Liver (tissue), 9 donors: Measurements from ENCODE around the gene FAM186B. TPM values are rescaled to one million over a fixed set of nuclear protein-coding genes. Genes with fewer than 3 reads are reported as not detected.

Source experiments
- DNase-seq: peaks from one replicate; pipeline ENCODE4 v3.0.0-alpha.2; 2017; ENCODE audit warnings: low spot score
- H3K27ac ChIP-seq, 2 donors: one replicate each; pipeline ENCODE4 v1.7.0; 2013; ENCODE audit warnings: inconsistent platforms in 2 of 2, low read length in 2 of 2, control low read depth in 1 of 2, low read depth in 1 of 2, mild to moderate bottlenecking in 1 of 2
- H3K27me3 ChIP-seq, 4 donors: one replicate each; pipeline versions ENCODE4 v1.6.1 to v1.7.0; 2013; ENCODE audit warnings: low read length in 3 of 4, inconsistent platforms in 1 of 4, mild to moderate bottlenecking in 1 of 4, moderate library complexity in 1 of 4; ENCODE audit not compliant: control insufficient read depth in 4 of 4, insufficient read depth in 4 of 4
- H3K36me3 ChIP-seq, 4 donors: one replicate each; pipeline versions ENCODE4 v1.6.1 to v1.7.0; 2013; ENCODE audit warnings: low read length in 3 of 4, mild to moderate bottlenecking in 3 of 4, low read depth in 1 of 4, moderate library complexity in 1 of 4; ENCODE audit not compliant: control insufficient read depth in 4 of 4, insufficient read depth in 3 of 4
- H3K4me1 ChIP-seq, 4 donors: one replicate each; pipeline versions ENCODE4 v1.6.1 to v1.7.0; 2013; ENCODE audit warnings: low read length in 3 of 4, mild to moderate bottlenecking in 3 of 4, moderate library complexity in 1 of 4; ENCODE audit not compliant: control insufficient read depth in 4 of 4, insufficient read depth in 4 of 4
- H3K4me3 ChIP-seq, 3 donors: one replicate each; pipeline versions ENCODE4 v1.6.1 to v1.7.0; 2013; ENCODE audit warnings: low read length in 3 of 3, control low read depth in 1 of 3, low read depth in 1 of 3, mild to moderate bottlenecking in 1 of 3
- H3K9ac ChIP-seq, 2 donors: one replicate each; pipeline ENCODE4 v1.7.0; 2013; ENCODE audit warnings: low read length in 2 of 2, mild to moderate bottlenecking in 2 of 2, moderate library complexity in 2 of 2, control low read depth in 1 of 2, low read depth in 1 of 2
- H3K9me3 ChIP-seq, 4 donors: one replicate each; pipeline versions ENCODE4 v1.6.1 to v1.7.0; 2013; ENCODE audit warnings: low read length in 3 of 4; ENCODE audit not compliant: control insufficient read depth in 4 of 4
- EGR1 ChIP-seq, 2 donors: IDR thresholded peaks; 2 replicates each; pipeline ENCODE4 v1.6.1; 2016 to 2018; ENCODE audit warnings: antibody characterized with exemption in 2 of 2, low read depth in 2 of 2
- FOXA1 ChIP-seq: IDR thresholded peaks from 2 replicates; pipeline ENCODE4 v1.6.1; 2016; ENCODE audit warnings: antibody characterized with exemption
- GABPA ChIP-seq, 2 donors: IDR thresholded peaks in 1 of 2; conservative IDR thresholded peaks in 1 of 2; 2 replicates each; pipeline ENCODE4 v1.6.1; 2016; ENCODE audit warnings: antibody characterized with exemption in 2 of 2, mild to moderate bottlenecking in 1 of 2, moderate library complexity in 1 of 2
- HNF4A ChIP-seq, 2 donors: conservative IDR thresholded peaks; 2 replicates each; pipeline ENCODE4 v1.6.1; 2016; ENCODE audit warnings: antibody characterized with exemption in 2 of 2, mild to moderate bottlenecking in 2 of 2
- NR2F2 ChIP-seq: IDR thresholded peaks from 2 replicates; pipeline ENCODE4 v1.6.1; 2016; ENCODE audit warnings: antibody characterized with exemption
- RAD21 ChIP-seq, 2 donors: IDR thresholded peaks; 2 replicates each; pipeline ENCODE4 v1.6.1; 2016; ENCODE audit warnings: antibody characterized with exemption in 2 of 2, mild to moderate bottlenecking in 2 of 2
- RXRA ChIP-seq, 2 donors: IDR thresholded peaks; 2 replicates each; pipeline ENCODE4 v1.6.1; 2017 to 2018; ENCODE audit warnings: antibody characterized with exemption in 2 of 2, mild to moderate bottlenecking in 1 of 2
- SP1 ChIP-seq: IDR thresholded peaks from 2 replicates; pipeline ENCODE4 v1.6.1; 2018; ENCODE audit warnings: antibody characterized with exemption, mild to moderate bottlenecking
- TAF1 ChIP-seq: conservative IDR thresholded peaks from 2 replicates; pipeline ENCODE4 v1.6.1; 2016; ENCODE audit warnings: antibody characterized with exemption, mild to moderate bottlenecking
- YY1 ChIP-seq: IDR thresholded peaks from 2 replicates; pipeline ENCODE4 v1.6.1; 2016; ENCODE audit warnings: antibody characterized with exemption, mild to moderate bottlenecking
- WGBS: extraction: QIAGEN DNeasy Blood & Tissue Kit; methylation state at CpG from one replicate; pipeline ENCODE4 v1.1.7; 2013; 5-methylcytosine and 5-hydroxymethylcytosine counted together
- polyA plus RNA-seq, 2 donors: library from polyadenylated mRNA; stranded (reverse) in 1 of 2; unstranded in 1 of 2; fragments of 200-250 nt in 1 of 2; fragments of >200 nt in 1 of 2; fragmentation: Nextera tagmentation in 1 of 2; extraction: Ambion mirVana in 1 of 2; gene quantifications; one replicate each; pipeline versions ENCODE4 v1.2.1 to v1.2.3, GENCODE V29; 2013 to 2015
- total RNA-seq, 2 donors: library from RNA; depleted of rRNA; stranded (reverse); fragments of >200 nt; gene quantifications; one replicate each; pipeline ENCODE4 v1.2.3, GENCODE V29; 2014
- TF ChIP-seq, protein P1 (sequence below): IDR thresholded peaks from 2 replicates; pipeline ENCODE4 v1.6.1; 2016; ENCODE audit warnings: antibody characterized with exemption
- TF ChIP-seq, protein P2 (sequence below): IDR thresholded peaks from 2 replicates; pipeline ENCODE4 v1.6.1; 2016; ENCODE audit warnings: antibody characterized with exemption
- TF ChIP-seq, protein P3 (sequence below): fragments of 150-350 bp; IDR thresholded peaks from 2 replicates; pipeline ENCODE4 v1.5.1; 2017; ENCODE audit warnings: improper control_type of control experiment, low read depth, low read length; ENCODE audit not compliant: missing input control
- TF ChIP-seq, protein P4 (sequence below): IDR thresholded peaks from 2 replicates; pipeline ENCODE4 v1.6.1; 2016; ENCODE audit warnings: antibody characterized with exemption
- donor health status: healthy.
- donor health status: healthy.
- donor health status: healthy.
- donor health status: healthy.
- donor health status: healthy.

The FAM186B gene
- total and polyA plus RNA-seq, 4 donors, result 0.19 to 0.84 (median 0.42) TPM

DNA sequence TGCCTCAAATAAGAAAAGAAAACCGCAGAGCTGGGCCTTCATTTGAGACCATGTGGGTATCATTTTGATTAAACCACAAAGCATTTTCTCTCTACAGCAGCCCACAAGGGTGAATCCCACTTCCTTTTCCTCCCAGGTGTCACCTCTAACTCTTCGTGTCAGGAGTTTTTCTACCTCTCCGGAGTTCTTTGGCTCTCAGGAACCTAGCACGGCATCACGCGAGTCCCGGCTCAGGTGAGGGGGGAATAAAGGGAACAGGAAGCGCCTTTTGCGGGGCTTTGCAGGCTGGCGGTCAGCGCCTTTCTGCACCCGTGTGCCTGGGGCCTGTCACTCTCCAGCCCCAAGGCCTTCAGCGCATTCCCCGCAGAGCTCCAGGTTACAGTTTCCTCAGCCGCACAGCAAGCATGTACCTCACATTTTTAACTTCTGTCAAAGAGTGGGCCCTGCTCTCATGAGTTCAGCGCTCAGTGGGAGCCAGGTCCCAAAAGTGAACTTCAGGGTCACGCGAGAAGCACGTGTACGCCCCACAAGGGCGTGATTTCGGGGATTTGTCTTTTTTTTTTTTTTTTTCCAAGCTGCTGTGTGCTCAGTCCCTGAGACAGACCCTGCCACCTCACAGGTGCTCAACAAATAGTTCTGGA is 17.2 kb upstream of the FAM186B start:
- Histone ChIP-seq H3K36me3 (no peaks in the 10 kb centered on the region), H3K27ac (peak overlapping the region; percentile 84 to 85), H3K9me3 (no peaks in the 10 kb centered on the region), H3K9ac (peak overlapping the region; percentile 79 to 86), H3K4me3 (peak overlapping the region; percentile 55 to 82 (median 60)), H3K4me1 (peaks cover 0 to 13% (median 8%) of the 10 kb centered on the region in 4 donors), H3K27me3 (no peaks in the 10 kb centered on the region)
- under 1% methylated on average over 22 of the region's 22 CpGs for WGBS
- TF ChIP-seq NR2F2, result no peak
- TF ChIP-seq HNF4A (conservative IDR thresholded peaks at IDR 0.05), result peak in 1 of 2 donors; percentile 23
- peak; percentile 26 to 33 for TF ChIP-seq RXRA (IDR thresholded peaks at IDR 0.05)
- TF ChIP-seq, protein P1, sequence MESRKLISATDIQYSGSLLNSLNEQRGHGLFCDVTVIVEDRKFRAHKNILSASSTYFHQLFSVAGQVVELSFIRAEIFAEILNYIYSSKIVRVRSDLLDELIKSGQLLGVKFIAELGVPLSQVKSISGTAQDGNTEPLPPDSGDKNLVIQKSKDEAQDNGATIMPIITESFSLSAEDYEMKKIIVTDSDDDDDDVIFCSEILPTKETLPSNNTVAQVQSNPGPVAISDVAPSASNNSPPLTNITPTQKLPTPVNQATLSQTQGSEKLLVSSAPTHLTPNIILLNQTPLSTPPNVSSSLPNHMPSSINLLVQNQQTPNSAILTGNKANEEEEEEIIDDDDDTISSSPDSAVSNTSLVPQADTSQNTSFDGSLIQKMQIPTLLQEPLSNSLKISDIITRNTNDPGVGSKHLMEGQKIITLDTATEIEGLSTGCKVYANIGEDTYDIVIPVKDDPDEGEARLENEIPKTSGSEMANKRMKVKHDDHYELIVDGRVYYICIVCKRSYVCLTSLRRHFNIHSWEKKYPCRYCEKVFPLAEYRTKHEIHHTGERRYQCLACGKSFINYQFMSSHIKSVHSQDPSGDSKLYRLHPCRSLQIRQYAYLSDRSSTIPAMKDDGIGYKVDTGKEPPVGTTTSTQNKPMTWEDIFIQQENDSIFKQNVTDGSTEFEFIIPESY, result peak; percentile 75
- TF ChIP-seq YY1, result peak; percentile 56
- TF ChIP-seq, protein P2, sequence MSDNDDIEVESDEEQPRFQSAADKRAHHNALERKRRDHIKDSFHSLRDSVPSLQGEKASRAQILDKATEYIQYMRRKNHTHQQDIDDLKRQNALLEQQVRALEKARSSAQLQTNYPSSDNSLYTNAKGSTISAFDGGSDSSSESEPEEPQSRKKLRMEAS, result peak; percentile 67
- DNase-seq, result no peak

DNA sequence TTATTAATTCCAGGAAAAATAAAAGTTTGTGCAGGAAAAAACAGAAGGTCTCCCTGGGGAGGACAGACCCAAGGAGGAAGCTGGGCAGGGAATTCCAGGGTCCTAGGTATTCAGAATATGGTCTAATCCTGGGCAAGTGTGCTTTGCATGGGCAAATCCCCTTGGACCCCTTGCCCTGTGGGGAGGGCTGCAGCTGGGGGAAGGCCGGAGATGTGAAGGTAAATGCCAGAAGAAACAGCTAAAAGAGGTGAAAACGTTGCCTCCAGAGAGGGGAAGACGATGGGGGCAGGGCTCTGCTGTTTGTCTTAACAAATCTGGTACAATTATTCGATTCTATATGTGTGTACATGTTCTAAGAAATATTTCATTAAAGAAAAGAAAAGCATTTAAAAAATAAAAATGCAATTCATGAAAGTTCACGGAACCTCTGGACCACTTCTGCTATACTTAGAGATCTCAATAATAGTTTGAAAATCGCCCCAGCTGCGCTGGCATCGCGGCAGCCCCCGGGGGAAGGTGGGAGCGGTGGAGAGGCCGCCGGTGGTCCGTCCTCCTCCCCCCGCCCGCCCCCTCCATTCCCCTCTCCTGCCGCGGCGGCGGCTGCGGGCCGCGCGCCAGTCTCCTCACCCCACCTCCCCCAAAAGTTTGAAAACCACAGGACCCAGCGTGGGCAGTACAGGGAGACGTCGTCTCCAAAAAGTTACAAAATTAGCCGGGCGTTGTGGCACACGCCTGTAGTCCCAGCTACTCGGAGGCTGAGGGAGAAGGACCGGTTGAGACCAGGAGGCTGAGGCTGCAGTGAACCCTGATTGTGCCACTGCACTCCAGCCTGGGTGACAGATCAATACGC is 16.4 kb upstream of the FAM186B start:
- Histone ChIP-seq H3K27ac (peak overlapping the region; percentile 84 to 85), H3K4me1 (peaks cover 0 to 13% (median 8%) of the 10 kb centered on the region in 4 donors), H3K27me3 (no peaks in the 10 kb centered on the region), H3K9ac (peak overlapping the region; percentile 79 to 86), H3K9me3 (no peaks in the 10 kb centered on the region), H3K4me3 (peak overlapping the region; percentile 55 to 82 (median 60)), H3K36me3 (no peaks in the 10 kb centered on the region)
- TF ChIP-seq RXRA (IDR thresholded peaks at IDR 0.05) (no peak), GABPA (IDR thresholded peaks at IDR 0.05 in 1 of 2, conservative IDR thresholded peaks at IDR 0.05 in 1 of 2) (no peak), YY1 (no peak), RAD21 (IDR thresholded peaks at IDR 0.05) (no peak), EGR1 (IDR thresholded peaks at IDR 0.05; ENCODE audit: low read depth in 2 of 2) (no peak), TAF1 (no peak), FOXA1 (no peak), SP1 (no peak), NR2F2 (no peak)
- TF ChIP-seq, protein P2, result no peak
- TF ChIP-seq, protein P3, sequence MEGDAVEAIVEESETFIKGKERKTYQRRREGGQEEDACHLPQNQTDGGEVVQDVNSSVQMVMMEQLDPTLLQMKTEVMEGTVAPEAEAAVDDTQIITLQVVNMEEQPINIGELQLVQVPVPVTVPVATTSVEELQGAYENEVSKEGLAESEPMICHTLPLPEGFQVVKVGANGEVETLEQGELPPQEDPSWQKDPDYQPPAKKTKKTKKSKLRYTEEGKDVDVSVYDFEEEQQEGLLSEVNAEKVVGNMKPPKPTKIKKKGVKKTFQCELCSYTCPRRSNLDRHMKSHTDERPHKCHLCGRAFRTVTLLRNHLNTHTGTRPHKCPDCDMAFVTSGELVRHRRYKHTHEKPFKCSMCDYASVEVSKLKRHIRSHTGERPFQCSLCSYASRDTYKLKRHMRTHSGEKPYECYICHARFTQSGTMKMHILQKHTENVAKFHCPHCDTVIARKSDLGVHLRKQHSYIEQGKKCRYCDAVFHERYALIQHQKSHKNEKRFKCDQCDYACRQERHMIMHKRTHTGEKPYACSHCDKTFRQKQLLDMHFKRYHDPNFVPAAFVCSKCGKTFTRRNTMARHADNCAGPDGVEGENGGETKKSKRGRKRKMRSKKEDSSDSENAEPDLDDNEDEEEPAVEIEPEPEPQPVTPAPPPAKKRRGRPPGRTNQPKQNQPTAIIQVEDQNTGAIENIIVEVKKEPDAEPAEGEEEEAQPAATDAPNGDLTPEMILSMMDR, result no peak
- TF ChIP-seq, protein P4, sequence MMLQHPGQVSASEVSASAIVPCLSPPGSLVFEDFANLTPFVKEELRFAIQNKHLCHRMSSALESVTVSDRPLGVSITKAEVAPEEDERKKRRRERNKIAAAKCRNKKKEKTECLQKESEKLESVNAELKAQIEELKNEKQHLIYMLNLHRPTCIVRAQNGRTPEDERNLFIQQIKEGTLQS, result no peak
- TF ChIP-seq, protein P1, result no peak
- DNase-seq, result no peak
- WGBS, result 15% methylated on average over 33 of the region's 33 CpGs
